ENCODE data around the gene TXNDC5.

GRCh38 chr6:7887278-7887991, 23.2 kb downstream of the TXNDC5 start:
- TF ChIP-seq, protein P1, sequence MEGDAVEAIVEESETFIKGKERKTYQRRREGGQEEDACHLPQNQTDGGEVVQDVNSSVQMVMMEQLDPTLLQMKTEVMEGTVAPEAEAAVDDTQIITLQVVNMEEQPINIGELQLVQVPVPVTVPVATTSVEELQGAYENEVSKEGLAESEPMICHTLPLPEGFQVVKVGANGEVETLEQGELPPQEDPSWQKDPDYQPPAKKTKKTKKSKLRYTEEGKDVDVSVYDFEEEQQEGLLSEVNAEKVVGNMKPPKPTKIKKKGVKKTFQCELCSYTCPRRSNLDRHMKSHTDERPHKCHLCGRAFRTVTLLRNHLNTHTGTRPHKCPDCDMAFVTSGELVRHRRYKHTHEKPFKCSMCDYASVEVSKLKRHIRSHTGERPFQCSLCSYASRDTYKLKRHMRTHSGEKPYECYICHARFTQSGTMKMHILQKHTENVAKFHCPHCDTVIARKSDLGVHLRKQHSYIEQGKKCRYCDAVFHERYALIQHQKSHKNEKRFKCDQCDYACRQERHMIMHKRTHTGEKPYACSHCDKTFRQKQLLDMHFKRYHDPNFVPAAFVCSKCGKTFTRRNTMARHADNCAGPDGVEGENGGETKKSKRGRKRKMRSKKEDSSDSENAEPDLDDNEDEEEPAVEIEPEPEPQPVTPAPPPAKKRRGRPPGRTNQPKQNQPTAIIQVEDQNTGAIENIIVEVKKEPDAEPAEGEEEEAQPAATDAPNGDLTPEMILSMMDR (IDR thresholded peaks at IDR 0.05) = no peak
- no peak for TF ChIP-seq POLR2AphosphoS5 (IDR thresholded peaks at IDR 0.05; ENCODE audit: low read depth, low read length)
